GM18951 (cell line): ENCODE results near the gene ACADVL.
"Not testable (repeated sequence)": the region's sequence is repeated elsewhere in the genome, so short reads cannot be mapped to it uniquely, and the experiment has no call there.

Experiments
- POLR2A ChIP-seq: IDR thresholded peaks from 4 replicates; pipeline ENCODE4 v1.6.1; 2011; ENCODE audit warnings: mild to moderate bottlenecking; ENCODE audit not compliant: insufficient read length, insufficient read depth; ENCODE audit errors: extremely low read depth
- in situ Hi-C: fragments of 300-500 bp; cut with MboI; formaldehyde crosslinking; loops from one replicate; pipeline ENCODE4 v1.12.0; 2022; ENCODE audit warnings: low sequenced_read_pairs, mixed read lengths, inconsistent platforms; ENCODE audit not compliant: unreplicated experiment

The ACADVL gene

GRCh38 chr17:7219812-7220592 is at the start of gene ACADVL, which contains the start of gene DLG4:
TSS of gene ACADVL (plus strand) at chr17:7219938. CDS start at chr17:7219985, 47 bp downstream.
TSS of gene DLG4 (minus strand) at chr17:7219836.
- in situ Hi-C loops = no loop called here
- TF ChIP-seq POLR2A = peak; percentile 79

GRCh38 chr17:7172522-7173191 is 47.1 kb upstream of the ACADVL start:
- in situ Hi-C loops = not testable (repeated sequence)

- in situ Hi-C loops = no loop called here
- no peak for TF ChIP-seq POLR2A
Measured at GRCh38 chr17:7173687-7174602, 45.8 kb upstream of the ACADVL start.

GRCh38 chr17:7174603-7175326 is 45.0 kb upstream of the ACADVL start:
- in situ Hi-C loops = no loop called here
- TF ChIP-seq POLR2A = no peak

DNA sequence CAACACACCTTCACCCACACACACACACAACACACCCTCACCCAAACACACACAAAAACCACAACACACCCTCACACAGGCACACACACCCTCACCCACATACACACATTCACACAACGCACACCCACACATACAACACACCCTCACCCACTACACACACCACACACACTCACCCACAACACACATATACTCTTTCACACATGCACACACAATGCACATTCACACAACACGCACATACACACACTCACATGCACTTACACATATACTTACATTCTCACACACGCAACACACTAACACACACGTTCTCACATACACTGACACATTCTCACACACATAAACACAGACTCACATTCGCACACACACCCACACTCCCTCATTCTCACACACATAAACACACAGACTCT is 44.4 kb upstream of the ACADVL start:
- no peak for TF ChIP-seq POLR2A
- in situ Hi-C loops = no loop called here

DNA sequence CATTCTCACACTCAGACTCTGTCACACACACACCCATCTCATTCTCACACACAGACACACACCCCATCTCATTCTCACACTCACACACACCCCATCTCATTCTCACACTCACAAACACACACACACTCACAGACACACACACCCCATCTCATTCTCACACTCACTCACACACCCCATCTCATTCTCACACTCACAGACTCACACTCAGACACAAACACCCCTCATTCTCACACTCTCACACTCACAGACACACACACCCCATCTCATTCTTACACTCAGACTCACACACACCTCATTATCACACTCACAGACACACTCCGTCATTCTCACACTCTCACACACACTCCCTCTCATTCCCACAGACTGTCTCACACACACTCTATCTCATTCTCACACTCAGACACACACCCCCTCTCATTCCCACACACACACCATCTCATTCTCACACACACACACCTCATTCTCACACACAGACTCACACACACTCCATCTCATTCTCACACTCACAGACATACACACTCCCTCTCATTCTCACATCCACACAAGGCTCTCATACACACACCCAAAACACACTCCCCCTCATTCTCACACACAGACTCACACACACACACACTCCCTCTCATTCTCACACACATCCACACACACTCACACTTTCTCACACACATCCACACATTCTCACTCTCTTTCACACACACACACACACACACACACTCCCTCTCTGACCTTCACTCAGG is 43.5 kb upstream of the ACADVL start:
- in situ Hi-C loops = no loop called here
- TF ChIP-seq POLR2A = no peak

DNA sequence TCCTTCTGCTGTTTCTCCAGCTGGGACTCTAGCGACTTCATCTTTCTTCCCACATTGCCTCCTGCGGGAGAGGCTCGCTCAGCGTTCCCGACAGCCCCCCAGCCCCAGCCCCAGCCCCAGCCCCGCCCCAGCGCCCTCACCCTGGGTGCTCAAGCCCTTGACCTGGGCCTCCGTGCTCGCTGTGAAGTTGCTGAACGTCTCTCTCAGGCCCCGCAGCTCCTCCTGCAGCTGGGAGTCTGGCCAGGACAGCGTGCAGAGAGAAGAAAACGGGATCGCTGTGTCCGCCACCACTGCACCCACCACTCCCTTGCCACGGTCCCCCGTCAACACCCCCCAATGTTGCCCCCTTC is 42.9 kb upstream of the ACADVL start:
- no peak for TF ChIP-seq POLR2A
- in situ Hi-C loops = no loop called here

DNA sequence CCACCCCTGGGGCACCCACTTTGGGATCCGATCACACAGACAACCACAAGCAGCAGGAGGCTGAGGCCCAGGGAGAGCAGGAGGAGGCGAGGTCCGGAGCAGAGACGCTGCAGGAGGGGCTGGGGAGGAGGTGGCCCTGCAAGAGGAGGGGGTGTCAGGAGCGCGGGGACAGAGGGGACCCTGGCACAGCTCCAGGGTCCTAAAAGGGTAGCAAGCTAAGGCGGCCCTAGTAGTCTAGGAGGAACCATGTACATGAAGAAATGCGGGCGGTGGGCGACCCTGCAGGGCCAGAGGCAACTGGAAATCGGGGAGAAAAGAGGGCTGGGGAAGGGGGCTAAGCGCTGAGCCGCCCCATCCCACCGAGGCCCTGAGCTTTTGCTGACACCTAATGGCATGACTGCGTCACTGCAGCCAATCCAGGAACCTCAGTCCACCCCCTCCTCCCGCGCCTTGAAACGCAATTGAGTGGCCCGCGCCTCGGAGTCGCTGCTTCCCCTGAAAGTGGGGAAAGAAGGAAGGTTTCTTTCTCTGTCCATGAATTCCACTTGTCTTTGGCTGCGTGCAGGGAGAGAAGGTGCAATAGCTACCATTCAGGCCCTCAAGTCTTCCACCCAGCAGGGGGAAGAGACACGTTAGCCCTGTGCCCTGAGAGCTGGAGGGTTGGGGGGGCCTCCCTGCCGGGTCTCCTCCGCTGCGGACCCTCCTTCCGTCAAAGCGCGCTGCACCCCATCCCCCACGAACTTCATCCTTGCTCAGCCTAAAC is 42.4 kb upstream of the ACADVL start:
- in situ Hi-C loops = no loop called here
- TF ChIP-seq POLR2A = no peak

- in situ Hi-C loops = no loop called here
- TF ChIP-seq POLR2A = no peak
Measured at GRCh38 chr17:7177954-7178477, 41.7 kb upstream of the ACADVL start.

DNA sequence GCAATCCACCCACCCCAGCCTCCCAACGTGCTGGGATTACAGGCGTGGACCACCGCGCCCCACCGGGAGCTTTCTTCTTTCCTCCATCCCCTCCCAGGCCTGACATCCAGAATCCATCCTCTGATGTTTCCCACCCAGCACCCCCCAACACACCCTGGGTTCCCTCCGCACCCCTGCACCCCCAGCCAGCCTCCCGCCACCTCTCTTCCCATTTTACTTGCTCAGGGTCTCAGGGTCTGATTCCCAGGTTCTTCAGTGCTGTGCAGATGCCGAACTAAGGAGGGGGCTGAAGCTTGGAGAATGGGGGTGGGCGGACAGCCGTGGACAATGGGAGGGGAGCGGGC is 40.8 kb upstream of the ACADVL start:
- no peak for TF ChIP-seq POLR2A
- in situ Hi-C loops = no loop called here

GRCh38 chr17:7179317-7180254 is 40.2 kb upstream of the ACADVL start, which contains the start of gene ASGR1:
TSS of gene ASGR1 (minus strand) at chr17:7179370. CDS start at chr17:7178563, 807 bp downstream.
- in situ Hi-C loops = no loop called here

GRCh38 chr17:7182101-7182500 is 37.6 kb upstream of the ACADVL start:
- in situ Hi-C loops = not testable (repeated sequence)

More at GRCh38 chr17:7179317-7180254, 40.2 kb upstream of the ACADVL start, which contains the start of gene ASGR1:
- TF ChIP-seq POLR2A = no peak
